Activated CD4-positive, alpha-beta T cell treated with anti-CD3 and anti-CD28 coated beads, Interleukin-2, amount 50 U/mL, for 16 hours (primary cell): ENCODE results near the gene AHCYL2.
"Not testable (repeated sequence)": the region's sequence is repeated elsewhere in the genome, so short reads cannot be mapped to it uniquely, and the experiment has no call there.

Source experiments
- DNase-seq: peaks from one replicate; pipeline ENCODE4 v3.0.0-alpha.2; 2020

The AHCYL2 gene

DNA sequence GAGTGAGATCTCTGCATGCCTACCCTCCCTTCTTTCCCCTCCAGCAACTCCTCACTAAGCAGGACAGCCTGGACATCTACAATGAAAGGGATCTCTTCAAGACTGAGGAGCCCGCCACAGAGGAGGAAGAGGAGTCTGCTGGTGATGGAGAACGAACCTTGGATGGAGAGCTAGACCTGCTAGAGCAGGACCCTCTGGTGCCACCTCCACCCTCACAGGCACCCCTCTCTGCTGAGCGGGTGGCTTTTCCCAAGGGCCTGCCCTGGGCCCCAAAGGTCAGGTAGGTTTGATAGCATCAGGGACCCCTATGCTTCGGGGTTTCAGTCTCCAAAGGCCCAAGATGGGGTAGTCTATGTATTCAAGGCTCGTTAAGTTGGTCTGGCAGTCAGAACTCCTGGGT is 233.3 kb downstream of the AHCYL2 start:
- DNase-seq, result no peak

DNA sequence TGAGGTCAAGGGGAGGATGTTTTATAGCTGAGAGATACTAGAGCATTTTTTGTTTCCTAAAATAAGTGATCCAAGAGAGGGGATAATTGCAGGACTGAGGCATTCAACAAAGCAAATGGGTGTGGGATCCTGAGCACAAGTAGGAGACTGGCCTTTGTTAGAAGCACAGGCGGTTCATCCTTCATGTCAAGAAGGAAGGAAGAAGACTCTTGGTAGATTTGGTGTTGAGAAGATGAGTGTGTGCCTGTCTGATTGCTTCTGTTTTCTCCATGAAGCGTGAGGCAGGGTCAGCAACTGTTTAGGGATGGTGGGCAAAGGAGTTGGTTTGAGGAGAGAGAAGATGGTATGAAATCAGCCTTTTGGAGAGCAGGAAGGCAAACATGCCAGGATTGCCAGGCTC is 237.0 kb downstream of the AHCYL2 start:
- DNase-seq, result no peak

DNA sequence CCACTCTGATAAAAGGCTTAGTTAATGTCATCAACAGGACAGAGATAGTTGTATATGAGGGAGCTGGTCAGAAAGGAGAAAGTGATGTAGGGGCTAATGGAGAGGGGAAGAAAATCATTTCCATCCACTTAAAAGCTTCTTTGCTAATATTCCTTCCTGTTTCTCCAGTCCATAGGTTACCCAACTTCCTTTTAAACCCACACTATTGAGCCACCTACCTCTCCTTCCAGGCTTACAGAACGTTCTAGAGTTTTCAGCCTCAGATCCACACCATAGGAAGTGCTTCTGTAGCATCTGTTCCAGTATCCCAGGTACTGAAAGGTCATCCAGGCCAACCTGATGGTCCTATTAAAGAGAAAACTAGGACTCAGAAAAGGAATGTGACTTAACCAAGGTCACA is 237.6 kb downstream of the AHCYL2 start:
- DNase-seq, result no peak

- DNase-seq, result no peak
Observed at GRCh38 chr7:129464194-129464593, 239.4 kb downstream of the AHCYL2 start.

DNA sequence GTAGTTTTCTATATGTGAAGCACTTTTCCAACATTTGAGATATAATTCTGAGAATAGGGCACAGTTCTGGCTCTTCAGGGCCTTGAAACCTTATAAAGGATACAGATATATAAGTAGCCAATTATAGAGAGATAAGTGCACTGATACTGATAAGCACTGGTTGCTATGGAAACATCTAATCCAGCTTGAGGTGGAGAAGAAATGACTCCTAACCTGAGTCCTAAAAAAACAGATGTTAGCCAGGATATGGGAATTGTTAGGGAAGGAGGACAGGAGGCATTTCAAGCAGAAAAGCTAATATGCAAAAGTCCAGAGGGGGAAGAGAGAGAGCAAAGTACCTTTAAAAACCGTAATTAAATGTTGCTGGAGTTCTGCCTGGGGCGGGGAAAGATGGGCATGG is 240.2 kb downstream of the AHCYL2 start:
- DNase-seq, result no peak

- DNase-seq, result no peak
Observed at GRCh38 chr7:129466796-129467195, 242.0 kb downstream of the AHCYL2 start.

DNA sequence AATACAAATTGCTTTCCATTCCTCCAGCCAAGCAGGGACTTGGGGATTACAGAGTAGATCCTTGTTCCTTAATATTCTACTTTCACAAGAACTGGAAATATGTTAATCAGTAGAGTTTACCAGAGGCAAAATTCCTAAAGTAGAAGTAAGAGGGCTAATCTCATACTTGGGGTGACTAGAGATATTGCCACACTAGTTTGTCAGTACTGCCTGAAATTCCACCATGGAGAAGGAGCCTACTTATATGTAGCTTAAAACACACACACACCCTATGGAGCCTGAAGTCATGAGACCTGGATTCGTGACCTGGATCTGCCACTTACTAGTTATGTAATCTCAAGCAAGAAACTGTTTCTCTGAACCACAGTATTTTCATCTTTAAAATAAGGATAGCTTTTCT is 243.3 kb downstream of the AHCYL2 start:
- no peak for DNase-seq

DNA sequence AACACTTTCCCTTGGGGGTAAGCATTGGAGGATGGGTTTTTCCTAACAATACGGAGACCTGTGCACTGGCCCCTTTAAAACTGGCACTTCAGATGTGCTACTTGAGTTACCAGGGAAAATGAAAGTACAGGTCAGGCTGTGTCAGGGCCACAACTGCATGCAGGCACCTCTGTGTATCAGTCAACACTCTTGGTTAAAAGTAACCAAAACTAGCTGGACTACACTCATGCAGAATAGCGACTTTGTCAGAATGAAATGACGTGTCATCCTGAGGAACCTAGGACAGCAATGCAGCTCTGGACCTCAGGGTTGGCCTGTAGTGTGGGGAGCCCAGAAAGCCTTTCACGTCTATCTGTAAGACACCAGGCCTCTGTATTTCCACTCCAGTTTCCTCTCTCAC is 243.7 kb downstream of the AHCYL2 start:
- DNase-seq, result peak; percentile 16

DNA sequence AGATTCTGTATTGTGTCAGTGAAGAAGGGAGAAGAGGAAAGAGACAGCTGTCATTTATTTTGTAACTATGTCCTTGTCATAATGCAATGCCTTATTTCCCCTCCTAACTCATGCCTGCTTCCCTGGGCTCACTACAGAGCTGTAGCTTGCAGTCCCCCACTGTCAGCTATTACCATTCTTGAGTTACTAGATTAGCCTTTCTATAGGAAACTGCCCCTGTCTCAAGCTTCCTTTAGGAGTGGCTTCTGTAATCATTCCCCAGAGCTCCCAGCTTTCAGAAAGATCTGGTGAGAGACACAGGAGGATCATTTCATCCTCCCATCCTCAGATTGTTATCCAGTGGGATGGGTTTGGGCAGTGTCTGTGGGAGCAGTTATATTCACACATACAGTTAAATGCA is 245.1 kb downstream of the AHCYL2 start:
- no peak for DNase-seq

DNA sequence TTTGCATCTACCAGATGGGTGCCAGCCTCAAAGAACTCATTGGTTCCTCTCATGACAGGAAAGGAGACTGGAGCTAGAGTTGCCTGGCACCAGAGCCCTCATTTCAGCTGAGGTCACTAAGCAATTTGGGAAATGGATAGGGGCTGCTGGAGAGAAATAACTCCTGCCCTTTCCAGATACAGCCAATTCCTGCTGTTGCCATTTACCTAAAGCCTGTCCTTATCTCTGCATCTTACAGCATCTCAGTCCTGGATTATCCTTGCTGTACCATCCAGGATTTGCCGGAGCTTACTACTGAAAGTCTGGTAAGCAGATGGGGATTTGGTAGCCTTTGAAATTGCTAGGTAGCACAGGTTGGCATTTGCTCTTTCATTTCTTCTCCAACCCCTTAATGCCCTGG is 245.6 kb downstream of the AHCYL2 start:
- DNase-seq, result no peak

- DNase-seq, result peak; percentile 28
Observed at GRCh38 chr7:129471402-129471827, 246.6 kb downstream of the AHCYL2 start.

- not testable (repeated sequence) for DNase-seq
Observed at GRCh38 chr7:129475931-129476330, 251.1 kb downstream of the AHCYL2 start.

- not testable (repeated sequence) for DNase-seq
Observed at GRCh38 chr7:129476398-129476797, 251.6 kb downstream of the AHCYL2 start.
